ENCODE data around the gene ACER1. TPM values are rescaled to one million over a fixed set of nuclear protein-coding genes. Genes with fewer than 3 reads are reported as not detected.

ACER1 gene
- polyA plus RNA-seq, 1 of the 3 experiments (the other 2 are of a cell fraction) = not detected

DNA sequence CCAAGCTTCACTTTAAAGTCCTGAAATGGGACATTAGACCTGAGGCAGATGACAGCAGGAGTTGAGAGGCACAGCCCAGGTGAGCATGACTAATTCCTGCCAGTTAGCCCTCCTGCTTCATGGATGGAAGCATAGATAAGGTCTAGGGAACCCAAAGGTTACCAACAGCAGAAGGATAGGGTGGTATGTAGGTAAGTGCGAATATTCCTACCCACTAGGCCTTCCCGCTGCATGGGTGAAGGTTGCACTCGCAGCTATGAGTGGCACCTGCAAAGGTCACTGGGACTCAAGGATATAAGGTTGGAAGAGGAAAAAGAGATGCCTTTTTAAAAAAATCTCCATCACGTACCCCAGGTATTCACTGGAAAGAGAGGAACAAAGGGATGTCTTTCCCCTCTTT, 41.4 kb downstream of the ACER1 start:
- Histone ChIP-seq H2AFZ (ENCODE audit: low read depth) (no peak overlapping the region), H4K20me1 (ENCODE audit: insufficient read depth) (no peaks in the 10 kb centered on the region), H3K4me2 (no peak overlapping the region), H3K36me3 (replicated peaks in 1 of 2; ENCODE audit: control insufficient read depth in 1 of 2, insufficient read depth in 2 of 2, low read length in 1 of 2) (no peaks in the 10 kb centered on the region), H3K4me1 (ENCODE audit: control insufficient read depth in 1 of 2, insufficient read depth in 2 of 2, low read depth in 1 of 2, low read length in 1 of 2) (no peaks in the 10 kb centered on the region), H3K4me3 (ENCODE audit: low read depth in 2 of 2, low read length in 1 of 2) (no peak overlapping the region), H3K79me2 (ENCODE audit: insufficient read depth) (no peaks in the 10 kb centered on the region), H3K27ac (ENCODE audit: low read depth in 2 of 2, low read length in 1 of 2) (no peak overlapping the region), H3F3A (replicated peaks; ENCODE audit: insufficient read depth) (no peaks in the 10 kb centered on the region), H3K9ac (no peak overlapping the region), H3K27me3 (ENCODE audit: insufficient read depth) (no peaks in the 10 kb centered on the region), H3K9me3 (0 out of 2 replicates have a peak, but pooled peaks cover 4% of the 10 kb centered on the region), H3K9me2 (no peaks in the 10 kb centered on the region)
- DNase-seq = no peak
- CTCF ChIA-PET = no interaction called here
- TF ChIP-seq YY1 (IDR thresholded peaks at IDR 0.05; ENCODE audit: low read depth) (no peak), POLR2AphosphoS5 (IDR thresholded peaks at IDR 0.05; ENCODE audit: low read depth, low read length) (no peak), CHD2 (IDR thresholded peaks at IDR 0.05; ENCODE audit: low read length, partially characterized antibody) (no peak), TAF1 (IDR thresholded peaks at IDR 0.05; ENCODE audit: borderline replicate concordance, low read depth, low read length) (no peak), GATA2 (CRISPR knock-in tag; IDR thresholded peaks at IDR 0.05) (no peak), RAD21 (IDR thresholded peaks at IDR 0.05; ENCODE audit: low read length) (no peak), MXI1 (IDR thresholded peaks at IDR 0.05; ENCODE audit: low read depth, low read length) (no peak), FOSL2 (IDR thresholded peaks at IDR 0.05; ENCODE audit: borderline replicate concordance, low read depth) (no peak), SMC3 (IDR thresholded peaks at IDR 0.05; ENCODE audit: low read depth, low read length) (no peak), TCF12 (IDR thresholded peaks at IDR 0.05) (no peak), SIN3A (IDR thresholded peaks at IDR 0.05; ENCODE audit: borderline replicate concordance, low read depth, low read length) (no peak), FOXM1 (IDR thresholded peaks at IDR 0.05; ENCODE audit: low read depth) (no peak), MEF2A (IDR thresholded peaks at IDR 0.05; ENCODE audit: borderline replicate concordance, low read depth) (no peak)
- TF ChIP-seq, protein P1, sequence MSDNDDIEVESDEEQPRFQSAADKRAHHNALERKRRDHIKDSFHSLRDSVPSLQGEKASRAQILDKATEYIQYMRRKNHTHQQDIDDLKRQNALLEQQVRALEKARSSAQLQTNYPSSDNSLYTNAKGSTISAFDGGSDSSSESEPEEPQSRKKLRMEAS (IDR thresholded peaks at IDR 0.05; ENCODE audit: low read depth) = no peak
- TF ChIP-seq, protein P2, sequence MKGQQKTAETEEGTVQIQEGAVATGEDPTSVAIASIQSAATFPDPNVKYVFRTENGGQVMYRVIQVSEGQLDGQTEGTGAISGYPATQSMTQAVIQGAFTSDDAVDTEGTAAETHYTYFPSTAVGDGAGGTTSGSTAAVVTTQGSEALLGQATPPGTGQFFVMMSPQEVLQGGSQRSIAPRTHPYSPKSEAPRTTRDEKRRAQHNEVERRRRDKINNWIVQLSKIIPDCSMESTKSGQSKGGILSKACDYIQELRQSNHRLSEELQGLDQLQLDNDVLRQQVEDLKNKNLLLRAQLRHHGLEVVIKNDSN (IDR thresholded peaks at IDR 0.05; ENCODE audit: borderline replicate concordance, low read depth) = no peak
- TF ChIP-seq, protein P3, sequence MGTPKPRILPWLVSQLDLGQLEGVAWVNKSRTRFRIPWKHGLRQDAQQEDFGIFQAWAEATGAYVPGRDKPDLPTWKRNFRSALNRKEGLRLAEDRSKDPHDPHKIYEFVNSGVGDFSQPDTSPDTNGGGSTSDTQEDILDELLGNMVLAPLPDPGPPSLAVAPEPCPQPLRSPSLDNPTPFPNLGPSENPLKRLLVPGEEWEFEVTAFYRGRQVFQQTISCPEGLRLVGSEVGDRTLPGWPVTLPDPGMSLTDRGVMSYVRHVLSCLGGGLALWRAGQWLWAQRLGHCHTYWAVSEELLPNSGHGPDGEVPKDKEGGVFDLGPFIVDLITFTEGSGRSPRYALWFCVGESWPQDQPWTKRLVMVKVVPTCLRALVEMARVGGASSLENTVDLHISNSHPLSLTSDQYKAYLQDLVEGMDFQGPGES (IDR thresholded peaks at IDR 0.05; ENCODE audit: low read depth, low read length) = no peak
- 37% methylated on average over 4 of the region's 4 CpGs for WGBS (ENCODE audit: low lambda C conversion rate)
- POLR2A ChIA-PET = no interaction called here

DNA sequence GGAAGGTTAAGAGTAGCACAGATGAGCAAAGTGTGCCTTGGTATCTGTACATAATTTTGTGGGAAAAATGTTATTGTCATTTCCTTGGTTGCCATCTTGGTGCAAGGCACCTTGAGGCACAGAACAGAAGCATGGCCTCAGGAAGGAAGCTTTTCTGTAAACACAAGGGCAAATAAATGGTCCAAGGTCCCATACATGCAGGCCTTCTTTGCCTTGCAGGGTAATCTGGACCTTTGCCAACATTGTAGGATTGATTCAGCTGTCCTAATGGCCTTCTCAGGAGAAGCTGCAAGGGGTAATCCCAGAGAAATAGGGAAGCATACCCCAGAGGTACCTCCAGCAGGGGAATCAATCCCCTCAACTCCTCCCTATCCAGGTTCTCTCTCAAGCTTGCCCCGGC, 44.7 kb downstream of the ACER1 start:
- CTCF ChIA-PET = interaction anchor here (0.6 to 2.3 kb wide), 4 partner anchors 11 to 1181 kb away, joined by 3 to 6 read pairs (median 4); no protein-coding TSS in a partner anchor

More for the DNA sequence above, 44.7 kb downstream of the ACER1 start:
- Histone ChIP-seq H3K9me2 (no peaks in the 10 kb centered on the region), H3K4me3 (ENCODE audit: low read depth in 2 of 2, low read length in 1 of 2) (no peak overlapping the region), H3K4me1 (ENCODE audit: control insufficient read depth in 1 of 2, insufficient read depth in 2 of 2, low read depth in 1 of 2, low read length in 1 of 2) (no peaks in the 10 kb centered on the region), H3K27me3 (ENCODE audit: insufficient read depth) (no peaks in the 10 kb centered on the region; the same call in 1 of the 2 replicates), H3F3A (replicated peaks; ENCODE audit: insufficient read depth) (no peaks in the 10 kb centered on the region), H3K27ac (ENCODE audit: low read depth in 2 of 2, low read length in 1 of 2) (no peak overlapping the region), H3K79me2 (ENCODE audit: insufficient read depth) (no peaks in the 10 kb centered on the region), H3K9ac (no peak overlapping the region), H3K36me3 (replicated peaks in 1 of 2; ENCODE audit: control insufficient read depth in 1 of 2, insufficient read depth in 2 of 2, low read length in 1 of 2) (no peaks in the 10 kb centered on the region), H3K9me3 (0 out of 2 replicates have a peak, but pooled peaks cover 9% of the 10 kb centered on the region), H2AFZ (ENCODE audit: low read depth) (no peak overlapping the region), H3K4me2 (no peak overlapping the region), H4K20me1 (ENCODE audit: insufficient read depth) (no peaks in the 10 kb centered on the region)
- no peak for DNase-seq
- POLR2A ChIA-PET = no interaction called here
- 13% methylated on average over 1 of the region's 1 CpG for WGBS (ENCODE audit: low lambda C conversion rate)
- no peak for TF ChIP-seq SMC3 (IDR thresholded peaks at IDR 0.05; ENCODE audit: low read depth, low read length)
- TF ChIP-seq, protein P4, sequence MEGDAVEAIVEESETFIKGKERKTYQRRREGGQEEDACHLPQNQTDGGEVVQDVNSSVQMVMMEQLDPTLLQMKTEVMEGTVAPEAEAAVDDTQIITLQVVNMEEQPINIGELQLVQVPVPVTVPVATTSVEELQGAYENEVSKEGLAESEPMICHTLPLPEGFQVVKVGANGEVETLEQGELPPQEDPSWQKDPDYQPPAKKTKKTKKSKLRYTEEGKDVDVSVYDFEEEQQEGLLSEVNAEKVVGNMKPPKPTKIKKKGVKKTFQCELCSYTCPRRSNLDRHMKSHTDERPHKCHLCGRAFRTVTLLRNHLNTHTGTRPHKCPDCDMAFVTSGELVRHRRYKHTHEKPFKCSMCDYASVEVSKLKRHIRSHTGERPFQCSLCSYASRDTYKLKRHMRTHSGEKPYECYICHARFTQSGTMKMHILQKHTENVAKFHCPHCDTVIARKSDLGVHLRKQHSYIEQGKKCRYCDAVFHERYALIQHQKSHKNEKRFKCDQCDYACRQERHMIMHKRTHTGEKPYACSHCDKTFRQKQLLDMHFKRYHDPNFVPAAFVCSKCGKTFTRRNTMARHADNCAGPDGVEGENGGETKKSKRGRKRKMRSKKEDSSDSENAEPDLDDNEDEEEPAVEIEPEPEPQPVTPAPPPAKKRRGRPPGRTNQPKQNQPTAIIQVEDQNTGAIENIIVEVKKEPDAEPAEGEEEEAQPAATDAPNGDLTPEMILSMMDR (IDR thresholded peaks at IDR 0.05) = no peak
- TF ChIP-seq RFX5 (IDR thresholded peaks at IDR 0.05; ENCODE audit: low read length) = no peak
- TF ChIP-seq FOXM1 (IDR thresholded peaks at IDR 0.05; ENCODE audit: low read depth) = no peak
- TF ChIP-seq, protein P5, sequence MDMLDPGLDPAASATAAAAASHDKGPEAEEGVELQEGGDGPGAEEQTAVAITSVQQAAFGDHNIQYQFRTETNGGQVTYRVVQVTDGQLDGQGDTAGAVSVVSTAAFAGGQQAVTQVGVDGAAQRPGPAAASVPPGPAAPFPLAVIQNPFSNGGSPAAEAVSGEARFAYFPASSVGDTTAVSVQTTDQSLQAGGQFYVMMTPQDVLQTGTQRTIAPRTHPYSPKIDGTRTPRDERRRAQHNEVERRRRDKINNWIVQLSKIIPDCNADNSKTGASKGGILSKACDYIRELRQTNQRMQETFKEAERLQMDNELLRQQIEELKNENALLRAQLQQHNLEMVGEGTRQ (IDR thresholded peaks at IDR 0.05; ENCODE audit: borderline replicate concordance, low read depth, low read length) = no peak
- TF ChIP-seq JUND (IDR thresholded peaks at IDR 0.05) = no peak
- no peak for TF ChIP-seq EP300 (IDR thresholded peaks at IDR 0.05; ENCODE audit: borderline replicate concordance in 1 of 2, low read depth in 1 of 2, low read length in 1 of 2)
- TF ChIP-seq NFIC (IDR thresholded peaks at IDR 0.05; ENCODE audit: borderline replicate concordance) = no peak
- TF ChIP-seq EZH2phosphoT487 (IDR thresholded peaks at IDR 0.05; ENCODE audit: borderline replicate concordance, low read depth) = no peak
- no peak for TF ChIP-seq TCF12 (IDR thresholded peaks at IDR 0.05)
- TF ChIP-seq FOXJ3 (CRISPR knock-in tag; IDR thresholded peaks at IDR 0.05) = no peak
- no peak for TF ChIP-seq MEF2A (IDR thresholded peaks at IDR 0.05; ENCODE audit: borderline replicate concordance, low read depth)

Data from SK-N-SH (cell line).